NCI-H2081 treated with DMSO at 0.1 percent for 48 hours (cell line): ENCODE data around the gene RCAN1.
"Not testable (repeated sequence)": the region's sequence is repeated elsewhere in the genome, so short reads cannot be mapped to it uniquely, and the experiment has no call there.

Experiments
- DNase-seq: peaks from one replicate; lab custom pipeline; 2025; lab: John Stamatoyannopoulos, UW

The RCAN1 gene

GRCh38 chr21:34568801-34569200 is 46.1 kb downstream of the RCAN1 start:
- DNase-seq = not testable (repeated sequence)

- no peak for DNase-seq
Measured at GRCh38 chr21:34567604-34568155, 47.2 kb downstream of the RCAN1 start.

- no peak for DNase-seq
Measured at GRCh38 chr21:34565238-34565637, 49.7 kb downstream of the RCAN1 start.

GRCh38 chr21:34563370-34563769 is 51.5 kb downstream of the RCAN1 start:
- DNase-seq = not testable (repeated sequence)

- no peak for DNase-seq
Measured at GRCh38 chr21:34561806-34562205, 53.1 kb downstream of the RCAN1 start.

GRCh38 chr21:34560609-34561008 is 54.3 kb downstream of the RCAN1 start:
- no peak for DNase-seq

GRCh38 chr21:34560021-34560420 is 54.9 kb downstream of the RCAN1 start:
- no peak for DNase-seq

- DNase-seq = no peak
Measured at GRCh38 chr21:34559089-34559631, 55.8 kb downstream of the RCAN1 start.

- DNase-seq = no peak
Measured at GRCh38 chr21:34558166-34558565, 56.7 kb downstream of the RCAN1 start.

- no peak for DNase-seq
Measured at GRCh38 chr21:34557261-34557660, 57.7 kb downstream of the RCAN1 start.

GRCh38 chr21:34554670-34555069 is 60.2 kb downstream of the RCAN1 start:
- not testable (repeated sequence) for DNase-seq

GRCh38 chr21:34554227-34554626 is 60.7 kb downstream of the RCAN1 start:
- no peak for DNase-seq

GRCh38 chr21:34553151-34553952 is 61.6 kb downstream of the RCAN1 start:
- DNase-seq = no peak

- no peak for DNase-seq
Measured at GRCh38 chr21:34552360-34553098, 62.4 kb downstream of the RCAN1 start.

- DNase-seq = no peak
Measured at GRCh38 chr21:34550182-34550799, 64.6 kb downstream of the RCAN1 start.

GRCh38 chr21:34548781-34549376 is 66.0 kb downstream of the RCAN1 start:
- no peak for DNase-seq

- no peak for DNase-seq
Measured at GRCh38 chr21:34546542-34546941, 68.4 kb downstream of the RCAN1 start.

- DNase-seq = no peak
Measured at GRCh38 chr21:34545079-34545884, 69.6 kb downstream of the RCAN1 start.

- DNase-seq = no peak
Measured at GRCh38 chr21:34544032-34544496, 70.8 kb downstream of the RCAN1 start.

GRCh38 chr21:34543017-34543416 is 71.9 kb downstream of the RCAN1 start:
- no peak for DNase-seq

- no peak for DNase-seq
Measured at GRCh38 chr21:34540206-34540605, 74.7 kb downstream of the RCAN1 start.
